Sigmoid colon (tissue), 4 donors: Measurements from ENCODE around the gene CHD3.

Experiments used
- EP300 ChIP-seq, 4 donors: sonication (generic); formaldehyde crosslinking; IDR thresholded peaks; one replicate each; pipeline ENCODE4 v1.6.1; 2017; ENCODE audit warnings: antibody characterized with exemption in 4 of 4
- POLR2A ChIP-seq, 2 donors: fragments of 450-650 bp; IDR thresholded peaks; one replicate each; pipeline ENCODE4 v1.6.1; 2016; ENCODE audit warnings: antibody characterized with exemption in 2 of 2, mild to moderate bottlenecking in 2 of 2, moderate library complexity in 2 of 2
- POLR2AphosphoS5 ChIP-seq, 4 donors: sonication (generic); formaldehyde crosslinking; IDR thresholded peaks; one replicate each; pipeline ENCODE4 v1.6.1; 2017; ENCODE audit warnings: antibody characterized with exemption in 4 of 4
- TF ChIP-seq, protein P1 (sequence below), 4 experiments: fragments of 450-650 bp in 3 of 4; fragments of 200-600 bp in 1 of 4; IDR thresholded peaks; one replicate each; pipeline ENCODE4 v1.5.1; 2016 to 2019; ENCODE audit warnings: antibody characterized with exemption in 4 of 4, mild to moderate bottlenecking in 3 of 4, moderate library complexity in 2 of 4

DNA sequence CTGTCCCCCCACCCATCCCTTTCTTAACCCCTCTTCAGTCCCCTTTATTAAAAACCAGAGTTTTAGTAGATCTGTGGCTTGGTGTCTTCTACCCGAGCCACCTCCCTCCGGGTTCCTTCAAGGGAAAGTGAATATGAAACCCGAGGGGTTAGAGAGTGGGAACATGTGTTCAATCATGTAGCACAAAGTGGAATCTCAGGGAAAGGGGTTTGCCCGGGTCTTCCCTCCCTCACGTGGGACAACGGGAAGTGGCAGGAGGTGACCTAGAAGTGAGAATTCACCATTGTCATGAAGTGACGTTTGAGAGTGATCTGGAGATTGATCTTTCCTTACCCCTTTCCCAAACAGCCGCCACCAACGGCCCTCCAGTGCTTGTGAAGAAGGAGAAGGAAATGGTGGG lies 22.5 kb downstream of the CHD3 start:
- TF ChIP-seq POLR2A (IDR thresholded peaks at IDR 0.05) (no peak), POLR2AphosphoS5 (IDR thresholded peaks at IDR 0.05) (no peak), EP300 (IDR thresholded peaks at IDR 0.05) (no peak)
- TF ChIP-seq, protein P1, sequence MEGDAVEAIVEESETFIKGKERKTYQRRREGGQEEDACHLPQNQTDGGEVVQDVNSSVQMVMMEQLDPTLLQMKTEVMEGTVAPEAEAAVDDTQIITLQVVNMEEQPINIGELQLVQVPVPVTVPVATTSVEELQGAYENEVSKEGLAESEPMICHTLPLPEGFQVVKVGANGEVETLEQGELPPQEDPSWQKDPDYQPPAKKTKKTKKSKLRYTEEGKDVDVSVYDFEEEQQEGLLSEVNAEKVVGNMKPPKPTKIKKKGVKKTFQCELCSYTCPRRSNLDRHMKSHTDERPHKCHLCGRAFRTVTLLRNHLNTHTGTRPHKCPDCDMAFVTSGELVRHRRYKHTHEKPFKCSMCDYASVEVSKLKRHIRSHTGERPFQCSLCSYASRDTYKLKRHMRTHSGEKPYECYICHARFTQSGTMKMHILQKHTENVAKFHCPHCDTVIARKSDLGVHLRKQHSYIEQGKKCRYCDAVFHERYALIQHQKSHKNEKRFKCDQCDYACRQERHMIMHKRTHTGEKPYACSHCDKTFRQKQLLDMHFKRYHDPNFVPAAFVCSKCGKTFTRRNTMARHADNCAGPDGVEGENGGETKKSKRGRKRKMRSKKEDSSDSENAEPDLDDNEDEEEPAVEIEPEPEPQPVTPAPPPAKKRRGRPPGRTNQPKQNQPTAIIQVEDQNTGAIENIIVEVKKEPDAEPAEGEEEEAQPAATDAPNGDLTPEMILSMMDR (IDR thresholded peaks at IDR 0.05), result no peak
